ENCODE data around the gene KCNJ12.
"Not testable (repeated sequence)": the region's sequence is repeated elsewhere in the genome, so short reads cannot be mapped to it uniquely, and the experiment has no call there.

Gene KCNJ12

DNA sequence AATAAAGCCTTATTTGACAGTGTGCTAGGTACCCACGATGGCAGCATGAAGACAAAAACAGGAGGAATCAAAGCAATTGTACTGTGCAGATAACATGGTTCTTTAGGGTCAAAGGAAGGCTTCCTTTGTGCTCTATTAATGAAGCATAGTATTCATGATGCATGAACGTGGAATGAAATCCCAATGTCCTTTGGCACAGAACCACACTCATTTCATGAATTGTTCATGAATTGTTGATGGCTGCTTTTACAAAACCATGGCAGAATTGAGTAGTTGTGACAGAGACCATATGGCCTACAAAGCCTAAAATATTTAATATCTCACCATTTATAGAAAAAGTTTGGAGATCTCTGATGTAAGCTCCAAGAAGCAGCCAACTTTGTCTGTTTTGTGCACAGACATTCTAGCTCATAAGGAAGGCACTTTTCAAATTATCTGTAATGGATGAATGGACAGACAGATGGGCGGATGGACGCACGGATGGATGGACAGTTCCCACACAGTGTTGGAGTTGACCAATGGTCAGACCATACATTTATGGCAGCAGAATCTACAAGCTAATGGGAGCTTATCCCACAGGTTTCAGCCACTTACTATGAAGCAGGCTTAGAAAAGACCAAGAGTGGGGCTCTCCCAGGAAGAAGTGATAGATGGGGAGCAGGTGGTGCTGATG, 52.7 kb downstream of the KCNJ12 start:
- H3K4me3 ChIP-seq (ENCODE audit: low read depth in 1 of 5, low read length in 5 of 5); H3K36me3 ChIP-seq (ENCODE audit: control insufficient read depth in 5 of 5, insufficient read depth in 5 of 5, low read length in 5 of 5); H3K4me1 ChIP-seq (ENCODE audit: control insufficient read depth in 5 of 5, insufficient read depth in 5 of 5, low read length in 5 of 5); H3K9ac ChIP-seq (ENCODE audit: low read length in 5 of 5); H3K27me3 ChIP-seq (ENCODE audit: control insufficient read depth in 5 of 5, insufficient read depth in 4 of 5, low read length in 5 of 5); H3K9me3 ChIP-seq (ENCODE audit: control insufficient read depth in 5 of 5, low read length in 5 of 5); H3K27ac ChIP-seq (ENCODE audit: low read depth, low read length): not testable (repeated sequence)

DNA sequence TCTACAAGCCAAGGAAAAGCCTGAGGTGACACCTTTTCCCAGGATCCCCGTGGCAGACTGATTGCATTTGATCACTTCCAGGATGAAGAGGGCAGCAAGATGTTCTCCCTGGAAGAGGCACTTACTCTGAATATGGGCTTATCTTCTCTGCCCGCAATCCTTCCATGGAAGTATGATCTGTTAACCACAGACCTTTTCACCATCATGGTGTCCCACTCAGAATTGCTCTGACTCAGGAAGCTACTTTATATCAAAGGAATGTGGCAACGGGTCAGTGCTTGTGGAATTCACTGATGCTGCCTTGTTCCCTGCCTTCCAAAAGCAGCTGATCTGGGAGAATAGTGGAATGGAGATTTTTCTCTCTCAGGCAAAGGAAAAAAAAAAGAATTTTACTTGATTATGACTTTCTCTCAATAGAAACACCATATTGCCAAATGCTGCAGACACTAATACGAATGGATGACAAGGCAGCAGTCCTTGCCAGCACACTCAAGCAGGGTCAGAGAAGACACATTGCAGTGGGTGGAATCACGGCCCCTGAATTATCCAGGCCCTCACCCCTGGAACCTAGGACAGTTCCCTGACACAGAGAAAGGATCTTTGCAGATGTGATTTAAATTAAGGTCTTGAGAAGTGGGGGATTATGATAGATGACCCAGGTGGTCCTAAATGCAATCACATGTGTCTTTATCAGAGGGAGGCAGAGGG, 53.9 kb downstream of the KCNJ12 start:
- H3K36me3 ChIP-seq (ENCODE audit: control insufficient read depth in 5 of 5, insufficient read depth in 5 of 5, low read length in 5 of 5); H3K9me3 ChIP-seq (ENCODE audit: control insufficient read depth in 5 of 5, low read length in 5 of 5); H3K27ac ChIP-seq (ENCODE audit: low read depth, low read length); H3K4me1 ChIP-seq (ENCODE audit: control insufficient read depth in 5 of 5, insufficient read depth in 5 of 5, low read length in 5 of 5); H3K4me3 ChIP-seq (ENCODE audit: low read depth in 1 of 5, low read length in 5 of 5); H3K27me3 ChIP-seq (ENCODE audit: control insufficient read depth in 5 of 5, insufficient read depth in 4 of 5, low read length in 5 of 5); H3K9ac ChIP-seq (ENCODE audit: low read length in 5 of 5): not testable (repeated sequence)

DNA sequence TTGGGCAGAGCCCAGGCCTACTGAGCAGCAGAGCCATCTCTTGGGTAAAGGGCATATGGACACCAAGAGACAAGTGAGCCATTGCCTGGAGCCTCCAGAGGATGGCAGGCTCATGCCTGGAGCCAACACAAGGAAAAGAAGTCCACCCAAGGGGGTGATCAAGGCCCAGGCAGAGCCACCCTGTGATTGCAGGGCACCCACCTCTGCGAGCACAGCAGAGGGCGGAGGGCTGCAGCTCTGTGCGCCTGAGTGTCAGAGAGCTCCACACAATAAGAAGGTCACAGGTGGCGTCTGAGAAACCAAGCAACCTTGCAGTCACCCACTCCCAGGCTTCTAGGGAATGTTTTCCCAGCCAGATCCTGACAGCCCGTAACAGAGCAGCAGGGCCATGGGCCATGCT, 57.8 kb downstream of the KCNJ12 start:
- H3K27me3 ChIP-seq (ENCODE audit: control insufficient read depth in 5 of 5, insufficient read depth in 4 of 5, low read length in 5 of 5); H3K36me3 ChIP-seq (ENCODE audit: control insufficient read depth in 5 of 5, insufficient read depth in 5 of 5, low read length in 5 of 5); H3K27ac ChIP-seq (ENCODE audit: low read depth, low read length); H3K4me1 ChIP-seq (ENCODE audit: control insufficient read depth in 5 of 5, insufficient read depth in 5 of 5, low read length in 5 of 5); H3K4me3 ChIP-seq (ENCODE audit: low read depth in 1 of 5, low read length in 5 of 5); H3K9me3 ChIP-seq (ENCODE audit: control insufficient read depth in 5 of 5, low read length in 5 of 5); H3K9ac ChIP-seq (ENCODE audit: low read length in 5 of 5): not testable (repeated sequence)

DNA sequence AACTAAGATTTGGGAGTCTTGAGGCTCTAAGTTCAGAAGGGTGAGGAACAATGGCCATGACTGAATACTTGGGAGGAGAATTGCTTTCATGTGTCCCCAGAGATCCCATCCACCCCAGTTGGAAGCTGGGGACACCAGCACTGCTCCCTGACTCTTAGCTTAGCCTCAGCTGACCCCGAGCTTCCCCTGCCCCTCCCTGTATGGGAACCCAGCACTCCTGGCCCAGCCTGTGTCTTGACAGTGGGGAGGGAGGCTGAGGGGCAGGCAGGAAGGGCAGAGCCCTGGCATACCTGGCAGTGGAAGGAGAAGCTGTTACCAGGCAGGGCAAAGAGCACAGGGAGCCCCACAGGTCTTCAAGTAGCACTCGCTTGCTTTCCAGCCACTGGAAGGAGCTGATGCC, 58.8 kb downstream of the KCNJ12 start:
- not testable (repeated sequence) for H3K4me3 ChIP-seq (ENCODE audit: low read depth in 1 of 5, low read length in 5 of 5); H3K9ac ChIP-seq (ENCODE audit: low read length in 5 of 5); H3K27me3 ChIP-seq (ENCODE audit: control insufficient read depth in 5 of 5, insufficient read depth in 4 of 5, low read length in 5 of 5); H3K27ac ChIP-seq (ENCODE audit: low read depth, low read length); H3K36me3 ChIP-seq (ENCODE audit: control insufficient read depth in 5 of 5, insufficient read depth in 5 of 5, low read length in 5 of 5); H3K4me1 ChIP-seq (ENCODE audit: control insufficient read depth in 5 of 5, insufficient read depth in 5 of 5, low read length in 5 of 5); H3K9me3 ChIP-seq (ENCODE audit: control insufficient read depth in 5 of 5, low read length in 5 of 5)

DNA sequence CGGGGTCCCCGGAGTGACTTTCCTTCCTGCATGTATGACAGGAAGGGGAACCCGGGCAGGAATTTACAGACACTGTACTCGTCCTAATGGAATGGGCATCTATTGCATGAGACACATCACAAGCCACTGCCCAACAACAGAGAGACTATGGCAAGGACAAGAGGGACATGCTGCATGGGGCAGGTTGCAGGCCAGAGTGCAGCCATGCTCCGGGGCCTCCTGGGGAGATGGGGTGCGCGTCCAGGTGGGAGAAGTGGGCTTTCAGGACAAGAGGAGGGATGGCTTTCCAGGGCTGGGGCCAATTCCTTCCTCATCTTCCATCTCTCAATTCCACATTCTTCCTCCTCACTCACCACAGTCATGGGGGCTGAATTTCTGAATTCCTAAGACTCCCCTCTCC, 60.3 kb downstream of the KCNJ12 start:
- H3K36me3 ChIP-seq (ENCODE audit: control insufficient read depth in 5 of 5, insufficient read depth in 5 of 5, low read length in 5 of 5); H3K9ac ChIP-seq (ENCODE audit: low read length in 5 of 5); H3K27me3 ChIP-seq (ENCODE audit: control insufficient read depth in 5 of 5, insufficient read depth in 4 of 5, low read length in 5 of 5): not testable (repeated sequence)

DNA sequence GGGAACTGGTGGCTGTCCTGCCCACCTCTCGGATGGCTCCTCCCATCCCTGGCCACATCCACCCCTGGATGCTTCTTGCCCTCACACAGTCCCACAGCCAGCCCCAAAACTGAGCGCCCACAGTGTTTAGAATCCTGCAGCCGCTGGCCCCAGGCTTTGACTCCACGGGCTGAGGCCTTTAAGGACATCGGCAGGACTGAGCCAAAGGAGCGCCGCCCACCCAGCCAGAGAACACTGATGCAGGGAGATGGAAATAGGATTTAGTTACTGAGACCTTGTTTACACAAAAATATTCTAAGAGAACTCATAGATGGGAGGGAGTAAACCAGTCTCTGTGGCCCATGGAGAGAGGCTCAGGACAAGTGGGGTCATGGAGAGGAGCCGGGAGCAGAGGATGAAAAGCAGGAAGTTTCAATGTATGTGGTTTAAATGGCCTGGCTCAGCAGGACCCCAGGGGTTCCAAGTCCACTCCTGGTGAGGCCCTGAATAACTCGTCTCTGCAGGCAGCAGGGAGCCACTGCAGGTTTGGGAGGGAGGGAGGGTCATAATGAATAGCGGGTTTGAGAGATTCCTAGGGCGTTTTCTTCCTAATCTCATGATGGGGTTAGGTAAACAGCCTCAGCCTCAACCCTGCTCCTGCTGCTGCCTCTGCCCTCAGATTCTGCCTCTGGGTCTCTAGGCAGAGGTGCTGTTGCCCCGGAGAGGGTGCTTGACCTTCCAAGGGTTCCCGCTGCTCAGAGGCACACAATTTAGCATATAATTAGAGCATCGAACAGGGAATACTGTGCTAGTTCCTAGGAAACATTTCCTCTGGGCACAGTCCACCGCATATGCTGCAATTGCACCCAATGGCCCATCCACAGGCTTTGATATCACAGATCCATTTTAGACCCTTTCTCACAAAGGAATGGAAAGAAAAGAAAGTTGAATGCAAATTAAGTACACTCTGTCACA, 61.0 kb downstream of the KCNJ12 start:
- H3K4me1 ChIP-seq (ENCODE audit: control insufficient read depth in 5 of 5, insufficient read depth in 5 of 5, low read length in 5 of 5); H3K27me3 ChIP-seq (ENCODE audit: control insufficient read depth in 5 of 5, insufficient read depth in 4 of 5, low read length in 5 of 5); H3K9me3 ChIP-seq (ENCODE audit: control insufficient read depth in 5 of 5, low read length in 5 of 5); H3K4me3 ChIP-seq (ENCODE audit: low read depth in 1 of 5, low read length in 5 of 5); H3K36me3 ChIP-seq (ENCODE audit: control insufficient read depth in 5 of 5, insufficient read depth in 5 of 5, low read length in 5 of 5); H3K27ac ChIP-seq (ENCODE audit: low read depth, low read length); H3K9ac ChIP-seq (ENCODE audit: low read length in 5 of 5): not testable (repeated sequence)

More for the DNA sequence above, 60.3 kb downstream of the KCNJ12 start:
- H3K9me3 ChIP-seq (ENCODE audit: control insufficient read depth in 5 of 5, low read length in 5 of 5); H3K4me1 ChIP-seq (ENCODE audit: control insufficient read depth in 5 of 5, insufficient read depth in 5 of 5, low read length in 5 of 5); H3K4me3 ChIP-seq (ENCODE audit: low read depth in 1 of 5, low read length in 5 of 5); H3K27ac ChIP-seq (ENCODE audit: low read depth, low read length): not testable (repeated sequence)

DNA sequence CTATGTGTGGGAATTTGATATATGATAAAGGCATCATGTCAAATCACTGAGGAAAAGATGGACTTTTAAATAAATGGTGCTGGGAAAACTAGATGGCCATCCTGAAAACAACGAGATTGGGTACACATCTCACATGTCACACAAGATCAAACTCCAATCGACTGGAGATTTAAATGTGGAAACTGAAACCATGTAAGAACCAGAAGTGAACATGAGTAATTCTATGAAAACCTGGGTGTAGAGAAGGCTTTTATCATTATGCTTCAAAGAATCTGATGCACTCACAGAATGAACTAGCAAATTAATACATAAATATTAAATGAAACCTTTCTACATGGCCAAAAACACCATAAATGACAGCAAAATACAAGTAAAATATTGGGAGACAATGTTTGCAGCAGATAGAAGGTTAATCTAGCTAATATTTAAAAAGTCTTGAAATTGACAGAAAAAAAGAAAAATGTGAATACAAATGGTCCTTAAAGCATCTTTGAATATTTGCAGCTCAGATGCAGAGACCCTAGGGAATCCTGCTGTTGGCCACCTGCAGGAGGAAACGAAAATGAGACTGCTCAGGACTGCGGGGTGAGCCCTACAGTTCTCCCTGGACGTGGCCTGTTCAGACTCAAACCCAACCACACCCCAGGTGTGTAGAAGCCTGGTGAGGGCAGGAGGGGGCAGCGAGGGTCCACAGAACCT, 62.3 kb downstream of the KCNJ12 start:
- not testable (repeated sequence) for H3K27ac ChIP-seq (ENCODE audit: low read depth, low read length); H3K4me1 ChIP-seq (ENCODE audit: control insufficient read depth in 5 of 5, insufficient read depth in 5 of 5, low read length in 5 of 5); H3K4me3 ChIP-seq (ENCODE audit: low read depth in 1 of 5, low read length in 5 of 5); H3K9me3 ChIP-seq (ENCODE audit: control insufficient read depth in 5 of 5, low read length in 5 of 5); H3K27me3 ChIP-seq (ENCODE audit: control insufficient read depth in 5 of 5, insufficient read depth in 4 of 5, low read length in 5 of 5); H3K36me3 ChIP-seq (ENCODE audit: control insufficient read depth in 5 of 5, insufficient read depth in 5 of 5, low read length in 5 of 5); H3K9ac ChIP-seq (ENCODE audit: low read length in 5 of 5)

DNA sequence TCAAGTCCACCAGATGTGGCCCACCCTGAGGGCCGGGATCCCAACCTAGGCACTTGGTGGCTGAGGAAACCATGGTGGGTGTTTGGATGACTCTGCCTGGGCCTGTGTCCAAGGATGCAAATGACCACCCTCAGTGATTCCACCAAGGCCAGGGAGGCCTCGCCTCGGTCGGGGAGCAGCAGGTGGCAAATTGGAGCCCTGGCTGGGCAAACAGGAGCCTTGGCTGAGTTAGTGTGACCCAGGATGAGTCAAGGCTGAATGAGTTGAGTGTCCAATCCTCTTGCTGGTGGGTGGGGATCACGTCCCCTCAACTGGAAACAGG, 62.8 kb downstream of the KCNJ12 start:
- H3K36me3 ChIP-seq (ENCODE audit: control insufficient read depth in 5 of 5, insufficient read depth in 5 of 5, low read length in 5 of 5); H3K9me3 ChIP-seq (ENCODE audit: control insufficient read depth in 5 of 5, low read length in 5 of 5); H3K4me3 ChIP-seq (ENCODE audit: low read depth in 1 of 5, low read length in 5 of 5); H3K27ac ChIP-seq (ENCODE audit: low read depth, low read length); H3K9ac ChIP-seq (ENCODE audit: low read length in 5 of 5); H3K4me1 ChIP-seq (ENCODE audit: control insufficient read depth in 5 of 5, insufficient read depth in 5 of 5, low read length in 5 of 5); H3K27me3 ChIP-seq (ENCODE audit: control insufficient read depth in 5 of 5, insufficient read depth in 4 of 5, low read length in 5 of 5): not testable (repeated sequence)

DNA sequence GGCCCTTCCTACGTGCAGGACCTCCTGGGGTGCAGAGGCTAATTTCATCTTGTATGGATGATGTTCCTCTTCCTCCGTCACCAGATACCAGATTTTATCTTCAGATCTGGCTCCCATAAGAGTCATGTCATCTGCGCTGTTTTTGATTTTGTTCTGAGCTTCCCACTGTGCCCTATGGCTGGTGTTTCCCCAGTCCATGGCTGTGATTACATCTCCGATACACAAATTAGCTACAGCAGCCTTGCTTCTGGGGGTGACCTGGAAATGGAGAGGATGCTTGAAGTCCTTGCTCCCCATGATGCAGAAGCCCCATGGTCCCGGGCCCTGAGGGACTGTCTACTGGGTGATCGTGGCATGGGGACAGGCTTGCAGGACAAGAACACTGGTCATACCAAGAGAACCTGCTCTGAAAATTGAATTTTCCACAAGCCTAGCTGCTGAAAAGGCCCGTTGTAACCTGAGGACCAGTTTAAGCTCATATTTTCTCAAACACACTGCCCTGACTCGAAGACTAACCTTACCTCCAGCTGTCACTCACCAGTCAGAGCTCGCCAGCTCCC, 69.0 kb downstream of the KCNJ12 start:
- no peak overlapping the region for H3K9ac ChIP-seq (ENCODE audit: low read length in 5 of 5)
- H3K36me3 ChIP-seq (ENCODE audit: control insufficient read depth in 5 of 5, insufficient read depth in 5 of 5, low read length in 5 of 5), result no peaks in the 10 kb centered on the region
- H3K4me1 ChIP-seq (ENCODE audit: control insufficient read depth in 5 of 5, insufficient read depth in 5 of 5, low read length in 5 of 5), result no peaks in the 10 kb centered on the region
- H3K27ac ChIP-seq (ENCODE audit: low read depth, low read length), result no peak overlapping the region
- H3K4me3 ChIP-seq (ENCODE audit: low read depth in 1 of 5, low read length in 5 of 5), result no peak overlapping the region
- H3K27me3 ChIP-seq (ENCODE audit: control insufficient read depth in 5 of 5, insufficient read depth in 4 of 5, low read length in 5 of 5), result no peaks in the 10 kb centered on the region
- H3K9me3 ChIP-seq (ENCODE audit: control insufficient read depth in 5 of 5, low read length in 5 of 5), result no peaks in the 10 kb centered on the region

DNA sequence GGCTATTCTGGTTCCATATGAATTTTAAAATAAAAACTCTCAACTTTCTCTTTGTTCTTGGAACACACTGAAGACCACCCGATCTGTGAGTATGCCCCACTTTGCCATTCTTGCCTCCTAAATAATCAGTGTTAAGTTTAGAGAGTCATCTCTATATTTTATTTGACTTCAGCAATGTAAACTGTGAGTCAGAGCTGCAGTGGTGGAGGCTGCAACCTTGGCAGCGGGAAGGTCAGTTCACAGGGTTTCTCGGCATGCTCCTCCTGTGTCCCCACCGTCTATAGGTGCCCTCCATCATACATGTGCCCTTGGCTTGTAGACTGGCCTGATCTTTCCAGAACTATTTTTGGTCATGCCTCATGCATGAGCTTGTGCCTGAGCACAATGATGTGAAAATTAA, 71.4 kb downstream of the KCNJ12 start:
- H3K4me3 ChIP-seq (ENCODE audit: low read depth in 1 of 5, low read length in 5 of 5); H3K27ac ChIP-seq (ENCODE audit: low read depth, low read length); H3K4me1 ChIP-seq (ENCODE audit: control insufficient read depth in 5 of 5, insufficient read depth in 5 of 5, low read length in 5 of 5); H3K9me3 ChIP-seq (ENCODE audit: control insufficient read depth in 5 of 5, low read length in 5 of 5); H3K36me3 ChIP-seq (ENCODE audit: control insufficient read depth in 5 of 5, insufficient read depth in 5 of 5, low read length in 5 of 5); H3K27me3 ChIP-seq (ENCODE audit: control insufficient read depth in 5 of 5, insufficient read depth in 4 of 5, low read length in 5 of 5); H3K9ac ChIP-seq (ENCODE audit: low read length in 5 of 5): not testable (repeated sequence)
